NCI-H2196 treated with DMSO at 0.1 percent for 48 hours (cell line): ENCODE data around the gene MAML3.
"Not testable (repeated sequence)": the region's sequence is repeated elsewhere in the genome, so short reads cannot be mapped to it uniquely, and the experiment has no call there.

Experiments
- DNase-seq: peaks from one replicate; lab custom pipeline; 2025; ENCODE audit not compliant: unreplicated experiment; lab: John Stamatoyannopoulos, UW

MAML3 gene

DNA sequence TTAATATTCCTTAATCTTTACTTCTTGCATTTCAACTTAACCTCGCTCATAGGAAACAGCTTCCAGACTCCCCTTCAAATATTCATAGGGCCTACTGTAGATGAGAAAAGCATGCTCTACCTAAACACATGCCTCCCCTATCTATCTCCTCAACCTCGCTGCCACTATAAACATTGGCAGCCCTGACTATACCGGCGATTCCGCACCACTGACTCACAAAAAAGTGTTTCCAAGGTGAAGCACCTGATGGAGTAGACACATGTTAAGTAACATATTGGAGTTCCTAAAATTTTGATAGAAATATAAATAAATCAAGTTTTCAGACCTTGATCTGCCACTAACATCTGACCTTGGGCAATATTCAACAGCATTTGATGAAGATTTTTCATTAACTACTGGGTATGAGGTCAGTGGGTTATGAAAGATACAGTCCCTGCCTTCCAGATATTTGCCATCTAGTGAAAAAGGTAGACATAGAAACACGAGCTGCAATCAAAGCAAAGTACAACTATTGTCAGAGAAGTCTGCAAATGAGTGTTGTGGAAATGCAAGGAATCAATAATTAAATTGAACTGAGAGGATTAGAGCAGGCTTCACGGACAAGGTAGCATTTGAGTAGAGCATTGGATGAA is 184.2 kb downstream of the MAML3 start:
- no peak for DNase-seq

DNA sequence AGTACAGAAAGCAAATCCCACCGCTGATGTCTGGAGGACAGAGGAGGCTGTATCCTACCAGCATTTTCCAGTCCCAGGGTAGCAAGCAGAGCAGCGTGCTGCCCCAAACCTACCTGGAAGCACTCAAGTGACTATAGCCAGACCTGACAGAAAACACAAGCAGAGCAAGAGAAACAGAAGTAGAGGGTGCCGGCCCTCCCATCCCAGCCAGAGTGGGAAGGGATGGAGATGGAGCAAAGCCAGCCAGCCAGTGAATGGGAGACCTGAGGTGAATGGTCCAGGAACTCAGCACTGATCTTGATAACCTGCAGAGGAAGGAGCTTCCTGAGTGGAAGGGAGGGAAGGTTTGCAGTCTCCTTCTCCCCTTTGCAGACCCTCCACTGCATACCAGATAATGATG is 185.2 kb downstream of the MAML3 start:
- DNase-seq: no peak

DNA sequence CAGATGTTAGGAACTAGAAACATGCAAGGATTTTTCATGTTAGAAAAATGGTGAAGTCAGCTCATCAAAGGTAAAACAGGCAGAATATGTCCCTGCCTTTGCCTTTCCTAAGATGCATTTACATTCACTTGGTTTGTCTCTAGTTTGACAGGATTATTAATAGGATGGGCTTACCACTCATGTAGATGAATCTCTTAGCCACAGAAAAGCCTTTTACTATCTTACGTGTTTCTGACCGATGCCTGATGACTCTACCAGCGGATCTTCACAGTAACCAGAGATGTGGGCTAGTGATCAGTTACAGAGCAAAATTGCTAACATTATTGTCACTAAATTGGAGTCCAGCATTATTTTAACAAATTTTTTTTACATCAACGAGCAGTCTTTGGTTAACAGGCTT is 187.6 kb downstream of the MAML3 start:
- no peak for DNase-seq

DNA sequence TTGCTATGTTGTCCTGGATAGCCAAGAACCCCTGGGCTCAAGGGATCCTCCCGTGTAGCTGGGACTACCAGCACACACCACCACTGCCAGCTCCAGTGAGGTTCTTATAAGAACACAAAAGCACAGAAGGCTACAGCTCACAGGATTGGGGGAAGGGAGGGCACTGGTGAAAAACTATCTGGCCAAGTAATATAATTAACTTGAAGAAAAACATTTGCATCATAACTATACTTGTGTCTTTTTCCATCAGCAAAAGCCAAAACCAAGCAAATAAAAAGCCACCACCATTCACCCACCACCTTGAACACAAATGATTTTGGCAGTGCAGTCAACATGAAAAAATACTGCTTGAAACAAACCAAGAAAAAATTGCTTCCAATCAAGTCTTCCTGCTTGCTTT is 188.2 kb downstream of the MAML3 start:
- DNase-seq: no peak

DNA sequence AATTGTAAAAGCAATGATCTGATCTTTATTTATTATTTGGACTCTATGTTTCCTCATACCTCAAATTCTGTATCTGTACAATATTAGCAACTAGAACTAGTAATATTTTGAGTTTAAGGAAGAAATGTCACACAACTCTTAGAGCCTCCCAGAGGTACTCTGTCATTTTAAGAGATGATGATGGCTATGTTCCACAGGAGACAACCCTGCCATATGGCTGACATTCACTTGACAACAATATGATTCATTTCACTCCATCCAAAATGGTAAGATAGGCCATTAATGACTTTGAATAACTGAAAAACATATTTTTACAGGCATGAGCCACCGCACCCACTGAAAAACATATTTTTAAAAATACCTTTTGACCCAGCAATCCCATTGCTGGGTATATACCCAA is 190.3 kb downstream of the MAML3 start:
- DNase-seq: no peak

DNA sequence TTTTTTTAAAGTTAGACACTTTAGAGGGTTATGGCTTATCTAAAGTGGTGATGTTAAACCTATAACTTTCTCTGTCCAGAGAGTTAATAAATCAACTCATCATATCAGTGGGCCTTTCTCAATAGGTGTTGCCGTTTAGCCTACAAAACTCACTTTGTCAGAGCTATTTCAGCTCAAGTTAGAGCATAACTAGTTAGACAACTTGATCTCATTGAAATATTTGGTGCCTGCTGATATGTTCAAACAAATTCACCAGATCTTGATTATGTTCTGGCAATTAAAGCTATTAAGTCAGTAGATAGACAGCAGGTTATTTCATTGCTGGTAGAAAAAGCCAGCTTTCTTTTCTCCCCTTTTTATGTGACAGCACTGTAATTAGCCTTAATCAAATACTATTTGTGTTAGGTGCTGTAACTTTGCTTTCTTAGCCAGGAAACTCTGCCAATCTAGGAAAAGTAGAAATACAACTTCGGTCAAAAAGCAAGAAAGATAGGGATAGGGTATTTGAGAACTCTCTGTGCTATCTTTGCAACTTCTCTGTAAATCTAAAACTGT is 191.8 kb downstream of the MAML3 start:
- no peak for DNase-seq

DNA sequence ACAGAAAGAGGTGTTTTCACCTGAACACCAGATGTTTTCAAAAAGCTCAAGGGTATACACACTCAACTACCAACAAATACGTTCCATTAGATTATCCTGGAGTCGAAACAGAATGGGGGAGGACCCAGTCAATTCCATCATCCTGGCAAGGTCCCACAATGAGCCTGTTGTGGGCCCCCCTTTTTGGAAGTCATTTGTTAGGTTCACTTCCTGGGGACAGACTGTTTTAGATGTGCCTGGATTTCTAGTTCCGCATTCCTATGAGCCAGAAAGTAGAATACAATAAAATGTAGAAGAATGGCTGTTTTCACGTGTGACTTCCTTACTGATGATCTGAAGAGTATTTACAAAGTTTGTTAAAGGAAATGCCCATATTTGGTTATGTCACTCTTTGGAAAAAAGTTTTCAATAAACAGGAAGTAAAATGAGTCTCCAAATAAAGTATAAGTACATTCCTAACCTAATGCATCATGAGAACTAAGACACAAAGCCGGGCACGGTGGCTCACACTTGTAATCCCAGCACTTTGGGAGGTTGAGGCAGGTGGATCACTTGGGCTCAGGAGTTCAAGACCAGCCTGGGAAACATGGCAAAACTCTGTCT is 192.5 kb downstream of the MAML3 start:
- no peak for DNase-seq

DNA sequence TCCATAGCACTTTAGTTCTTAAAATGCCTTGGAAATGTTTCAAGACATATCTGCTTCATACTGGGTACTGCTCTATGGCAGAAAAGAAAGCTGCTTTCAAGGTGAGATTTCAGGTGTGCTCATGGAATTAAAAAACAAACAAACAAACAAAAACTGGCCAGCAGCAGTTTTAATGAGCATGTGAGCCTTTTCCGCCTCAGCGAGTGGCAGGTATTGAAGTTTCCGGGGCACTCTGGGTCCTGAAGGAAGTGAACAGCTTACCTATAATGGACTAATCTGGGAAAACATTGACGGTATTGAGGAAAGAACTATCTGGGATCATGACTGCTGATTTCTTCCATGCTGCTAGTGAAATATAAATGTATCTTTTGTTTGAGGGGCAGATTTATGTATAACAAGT is 194.6 kb downstream of the MAML3 start:
- DNase-seq: no peak

DNA sequence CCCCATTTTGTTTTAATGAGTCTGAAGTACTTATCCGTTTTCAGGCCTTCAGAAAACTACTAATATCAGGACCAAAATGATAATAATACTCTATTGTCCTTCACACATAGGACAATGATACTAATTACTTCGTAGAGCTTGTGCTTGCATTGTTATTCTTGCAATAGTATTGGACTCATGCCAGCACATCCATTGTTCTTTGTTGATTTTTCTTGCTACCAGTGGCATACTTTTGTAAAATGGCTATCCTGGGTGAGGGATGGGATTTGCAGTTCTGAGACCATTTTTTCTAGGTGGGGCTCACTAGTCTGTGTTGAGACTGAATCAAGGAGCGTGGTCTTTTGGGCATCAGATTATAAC is 195.3 kb downstream of the MAML3 start:
- DNase-seq: no peak

DNA sequence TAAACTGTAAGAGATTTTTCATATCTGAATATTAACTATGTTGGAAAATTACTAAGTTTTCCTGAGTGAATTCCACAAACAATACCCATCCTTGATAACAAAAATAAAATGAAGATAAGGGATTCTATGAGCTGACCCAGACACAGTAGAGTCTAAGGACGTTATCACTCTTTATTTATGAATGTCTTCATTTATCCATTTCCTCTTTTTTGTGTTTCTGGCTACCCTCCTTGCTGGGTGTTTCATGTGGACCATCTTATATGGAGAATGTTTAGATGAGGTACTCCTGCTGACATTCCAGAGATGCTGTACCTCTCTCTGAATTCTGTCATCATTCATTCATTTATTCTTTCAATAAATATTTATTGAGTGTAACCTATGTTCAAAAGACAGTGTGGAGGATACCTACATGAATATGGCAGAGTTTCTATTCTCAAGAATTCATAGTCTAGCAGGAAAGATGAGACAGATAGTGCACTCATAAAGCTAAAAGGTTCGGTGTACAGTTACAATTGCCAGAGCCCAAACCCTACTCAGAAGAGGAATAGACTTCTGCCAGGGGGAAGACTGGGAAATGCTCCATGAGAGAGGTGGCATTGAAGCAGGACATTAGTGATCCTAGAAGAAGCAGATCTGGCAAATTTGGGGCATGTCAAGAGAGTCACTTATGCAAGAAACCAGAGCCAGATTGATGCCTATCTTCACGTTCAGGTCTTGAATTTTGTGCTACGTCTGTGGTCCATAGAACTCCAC is 195.8 kb downstream of the MAML3 start:
- DNase-seq: no peak

DNA sequence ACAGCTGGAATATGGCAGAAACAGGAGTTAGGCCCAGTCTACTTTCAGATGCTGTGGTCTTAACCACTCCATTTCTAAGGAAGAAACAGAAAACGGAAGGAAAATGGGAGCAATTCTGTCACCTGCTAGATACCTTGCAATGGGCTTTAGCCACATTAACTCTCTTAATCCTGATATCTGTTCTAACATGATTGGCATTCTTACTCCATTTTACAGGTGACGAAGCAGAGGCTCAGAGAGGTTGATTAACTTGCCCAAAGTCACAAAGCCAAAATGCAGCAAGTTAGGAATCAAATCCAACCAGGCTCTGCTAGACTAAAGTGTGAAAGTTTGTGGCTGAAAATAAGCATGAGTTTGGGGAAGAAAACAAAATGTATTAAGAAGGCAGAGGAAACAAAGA is 196.9 kb downstream of the MAML3 start:
- DNase-seq: no peak

DNA sequence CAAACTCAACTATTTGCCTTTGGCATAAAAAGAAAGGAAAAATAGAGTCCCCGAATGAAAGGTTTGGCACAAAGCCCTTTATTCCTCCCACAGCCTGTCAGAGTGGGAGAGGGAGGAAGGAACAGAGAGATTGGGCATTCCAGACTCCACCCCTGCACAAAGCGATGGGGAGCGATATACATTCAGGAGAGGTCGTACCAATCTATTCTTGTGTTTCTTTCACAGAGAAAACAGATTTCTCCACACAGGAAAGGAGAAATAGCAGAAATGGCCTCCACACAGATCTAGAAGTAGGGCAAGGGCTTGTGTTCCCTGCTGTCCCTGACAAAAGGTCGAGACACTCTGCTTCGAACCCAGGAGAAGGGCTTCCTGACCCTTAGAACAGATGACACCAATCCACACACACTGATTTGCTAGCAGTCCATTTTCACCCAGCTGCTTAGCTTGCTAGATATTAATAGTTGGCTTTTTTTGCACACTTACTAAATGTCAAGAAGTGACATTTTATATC is 197.4 kb downstream of the MAML3 start:
- DNase-seq: no peak

DNA sequence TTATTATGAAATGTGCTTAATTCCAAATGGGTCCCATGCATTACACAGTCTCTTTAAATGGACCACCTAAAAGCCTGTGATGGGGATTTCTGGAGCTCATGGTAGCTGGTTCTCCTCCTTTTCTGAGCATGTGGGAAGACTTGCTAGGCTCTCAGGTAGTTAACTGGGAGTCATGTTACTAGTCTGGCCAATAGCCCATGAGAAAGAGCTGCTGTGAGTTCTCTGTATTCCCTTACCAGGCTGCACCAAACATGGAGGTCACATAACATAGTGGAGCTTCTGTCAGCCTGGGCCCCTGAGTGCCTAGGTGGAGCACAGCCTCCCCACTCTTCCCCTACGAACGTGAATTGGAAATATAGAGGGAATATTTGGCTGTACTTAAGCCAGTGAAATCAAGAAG is 198.4 kb downstream of the MAML3 start:
- DNase-seq: peak; percentile 26

DNA sequence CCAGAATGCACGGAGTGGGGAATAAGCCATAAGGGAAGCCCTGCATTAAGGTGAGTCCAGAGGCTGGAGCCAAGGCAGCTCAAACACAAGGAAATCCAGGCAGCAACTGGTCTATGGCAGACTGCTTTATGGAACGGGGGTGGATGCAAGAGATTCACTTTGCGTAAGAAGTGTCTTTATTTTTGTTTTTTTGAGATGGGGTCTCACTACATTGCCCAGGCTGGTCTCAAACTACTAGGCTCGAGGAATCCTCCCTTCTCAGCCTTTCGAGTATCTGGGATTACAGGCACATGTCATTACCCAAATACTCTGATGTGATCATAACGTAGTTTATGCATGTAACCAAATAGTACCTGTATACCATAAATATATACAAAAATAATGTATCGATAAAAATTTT is 199.5 kb downstream of the MAML3 start:
- DNase-seq: no peak

DNA sequence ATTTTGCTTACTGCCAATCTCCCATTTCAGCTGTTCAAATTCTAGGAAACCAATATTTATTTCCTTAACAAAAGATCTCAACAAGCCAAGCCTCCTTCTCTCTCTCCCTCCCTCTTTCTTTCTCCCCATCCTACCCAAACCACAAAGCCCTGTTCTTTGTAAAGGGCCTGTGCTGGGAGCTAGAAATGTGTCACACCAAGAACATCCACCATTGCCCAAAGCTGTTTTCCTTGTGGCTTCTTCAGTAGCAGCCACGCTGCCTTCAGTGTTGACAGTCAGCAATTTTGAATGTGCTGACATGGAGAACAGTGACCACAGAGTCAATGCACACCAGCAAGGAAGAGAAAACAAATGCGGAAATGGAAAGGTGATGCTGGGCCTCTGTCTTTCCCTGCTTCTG is 203.0 kb downstream of the MAML3 start:
- no peak for DNase-seq

DNA sequence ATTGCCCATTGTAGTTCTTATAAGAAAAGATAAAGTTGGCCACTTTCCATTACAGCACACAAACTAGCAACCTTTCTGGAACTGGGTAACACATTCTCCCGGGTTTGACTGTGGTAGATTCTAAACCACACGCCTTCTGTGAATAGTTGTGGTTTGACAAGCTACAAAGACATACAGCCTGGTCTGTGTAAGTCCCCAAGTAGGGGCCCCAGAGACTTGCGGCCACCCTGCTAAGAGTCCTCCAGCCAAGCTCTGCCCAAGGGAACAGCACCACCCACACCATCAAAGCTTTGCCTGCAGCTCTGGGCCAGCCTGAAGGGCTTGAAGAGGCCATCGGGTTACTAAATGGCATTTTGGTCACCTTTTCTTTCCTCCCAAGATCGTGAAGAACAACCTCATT is 203.4 kb downstream of the MAML3 start:
- DNase-seq: no peak

DNA sequence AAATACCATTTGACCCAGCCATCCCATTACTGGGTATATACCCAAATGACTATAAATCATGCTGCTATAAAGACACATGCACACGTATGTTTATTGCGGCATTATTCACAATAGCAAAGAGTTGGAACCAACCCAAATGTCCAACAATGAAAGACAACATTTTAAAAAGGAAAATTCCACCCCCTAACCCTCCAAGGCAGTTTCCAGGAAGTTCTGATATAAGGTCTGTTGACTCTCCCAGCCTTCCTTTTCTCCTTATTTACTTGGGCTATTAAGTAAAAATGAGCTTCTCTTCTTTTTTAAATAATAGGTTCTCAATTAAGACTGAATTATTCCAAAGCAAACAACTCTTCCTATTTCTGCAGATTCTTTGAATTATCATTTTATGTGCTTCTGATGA is 209.1 kb downstream of the MAML3 start:
- DNase-seq: not testable (repeated sequence)

DNA sequence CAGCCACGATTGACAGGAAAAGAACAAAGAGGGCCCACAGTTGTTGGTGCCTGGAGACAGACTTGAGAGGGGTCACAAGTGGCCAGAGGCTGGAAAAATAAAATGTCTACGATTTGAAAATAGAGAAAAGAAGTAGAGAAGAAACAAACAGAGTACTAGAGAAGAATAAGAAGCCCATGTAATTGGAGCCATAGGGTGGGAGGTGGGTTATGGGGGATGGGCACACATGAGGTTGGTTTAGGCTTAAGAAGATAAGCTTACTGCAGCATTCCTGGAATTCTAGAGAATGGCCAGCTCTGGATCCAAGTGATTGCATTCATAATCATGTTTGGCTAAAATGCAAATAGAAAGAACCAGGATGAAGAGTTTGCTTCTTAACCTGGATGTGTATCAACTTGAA is 210.7 kb downstream of the MAML3 start:
- DNase-seq: no peak

DNA sequence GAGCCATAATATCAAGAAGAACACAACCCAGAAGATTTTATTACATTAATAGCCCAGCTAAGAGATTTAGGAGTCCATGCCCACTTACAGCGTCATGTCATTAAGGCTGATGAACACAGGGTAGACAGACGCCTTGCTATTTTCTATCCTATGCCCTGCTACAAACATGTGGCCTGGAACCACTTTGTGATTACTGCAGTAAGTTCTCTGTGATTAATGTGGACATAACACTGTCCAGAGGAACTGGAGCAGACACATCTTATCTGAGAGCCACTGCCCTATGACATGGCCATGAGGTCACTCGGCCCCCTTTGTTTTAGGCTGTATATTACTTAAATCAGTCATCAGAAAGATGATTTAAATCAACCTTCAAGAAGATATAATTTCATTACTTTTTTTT is 211.7 kb downstream of the MAML3 start:
- no peak for DNase-seq

DNA sequence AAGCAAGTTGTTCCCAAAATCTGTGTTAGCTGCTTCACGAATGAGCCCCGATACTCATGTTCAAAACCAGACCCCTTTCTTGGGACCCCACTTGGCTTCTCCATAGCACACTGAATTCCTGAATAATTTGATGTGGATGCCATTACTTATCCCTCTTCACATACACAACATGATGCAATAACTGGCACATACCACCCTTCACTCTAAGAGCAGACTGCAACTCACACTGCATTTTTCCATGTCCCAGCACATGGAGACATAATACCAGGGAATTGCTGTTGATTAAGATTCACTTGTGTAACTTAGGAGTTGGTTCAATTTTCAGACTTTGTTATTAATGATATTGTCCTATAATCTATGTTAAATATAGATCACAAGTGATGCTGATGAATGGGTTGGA is 213.4 kb downstream of the MAML3 start:
- no peak for DNase-seq

DNA sequence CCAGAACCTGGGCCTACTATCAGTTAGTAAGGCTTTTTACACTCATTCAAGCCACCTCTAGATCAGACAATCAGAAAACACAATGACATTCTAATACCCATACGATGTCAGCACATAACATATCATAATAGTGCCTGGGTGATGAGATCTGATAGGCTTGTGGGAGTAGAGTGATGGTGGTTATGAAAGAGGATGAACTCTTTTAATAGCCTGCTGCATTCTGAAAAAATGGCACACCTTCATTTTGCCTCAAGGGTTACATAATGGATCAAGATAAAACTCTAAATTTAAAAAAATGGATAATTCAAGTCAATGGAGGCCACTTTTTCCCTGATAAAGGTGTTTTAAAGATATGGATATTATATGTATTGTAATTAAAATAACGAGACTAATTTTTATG is 215.6 kb downstream of the MAML3 start:
- DNase-seq: no peak

DNA sequence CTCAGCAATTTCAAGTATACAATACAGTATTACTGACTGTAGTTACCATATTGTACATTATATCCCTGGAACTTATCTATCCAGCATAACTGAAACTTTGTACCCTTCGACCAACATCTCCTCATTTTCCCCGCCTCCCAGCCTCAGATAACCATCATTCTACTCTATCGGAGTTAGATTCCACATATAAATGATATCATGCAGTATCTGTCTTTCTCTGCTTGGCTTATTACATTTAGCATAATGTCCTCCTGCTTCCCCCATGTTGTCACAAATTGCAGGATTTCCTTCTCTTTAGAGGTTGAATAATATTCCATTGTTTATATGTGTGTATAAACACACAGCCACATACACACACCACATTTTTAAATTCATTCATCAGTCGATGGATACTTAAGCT is 218.1 kb downstream of the MAML3 start:
- no peak for DNase-seq
